Tibial nerve (tissue), 4 donors: ENCODE measurements around the gene SCGB1C2. TPM values are rescaled to one million over a fixed set of nuclear protein-coding genes. Genes with fewer than 3 reads are reported as not detected.

Source experiments
- DNase-seq, 2 donors: peaks; one replicate each; pipeline ENCODE4 v3.0.0-alpha.2; 2019; ENCODE audit warnings: low spot score in 2 of 2
- H3K27ac ChIP-seq, 4 donors: fragments of 200-600 bp; sonication (generic) in 3 of 4; one replicate each; pipeline ENCODE4 v1.5.1; 2017 to 2019; ENCODE audit warnings: mild to moderate bottlenecking in 1 of 4
- H3K27me3 ChIP-seq, 2 donors: fragments of 200-600 bp; sonication (generic) in 1 of 2; one replicate each; pipeline versions ENCODE4 v1.5.1 to v1.6.0; 2017 to 2019
- H3K36me3 ChIP-seq, 3 donors: fragments of 200-600 bp; sonication (generic); one replicate each; pipeline ENCODE4 v1.5.1; 2018 to 2019
- H3K4me1 ChIP-seq, 4 donors: fragments of 200-600 bp; sonication (generic) in 3 of 4; one replicate each; pipeline ENCODE4 v1.5.1; 2017 to 2019
- H3K4me3 ChIP-seq, 4 donors: fragments of 200-600 bp; sonication (generic) in 3 of 4; one replicate each; pipeline ENCODE4 v1.5.1; 2017 to 2019; ENCODE audit warnings: mild to moderate bottlenecking in 1 of 4, moderate library complexity in 1 of 4
- H3K9me3 ChIP-seq, 4 donors: fragments of 200-600 bp; sonication (generic) in 3 of 4; one replicate each; pipeline ENCODE4 v1.5.1; 2017 to 2019
- CTCF ChIP-seq, 5 experiments: fragments of 200-600 bp in 3 of 5; fragments of 450-650 bp in 2 of 5; sonication (generic) in 3 of 5; IDR thresholded peaks; one replicate each; pipeline ENCODE4 v1.5.1; 2016 to 2019; ENCODE audit warnings: antibody characterized with exemption in 5 of 5, mild to moderate bottlenecking in 3 of 5, moderate library complexity in 2 of 5
- EP300 ChIP-seq, 2 donors: sonication (generic); formaldehyde crosslinking; IDR thresholded peaks; one replicate each; pipeline ENCODE4 v1.6.1; 2017; ENCODE audit warnings: antibody characterized with exemption in 2 of 2, mild to moderate bottlenecking in 1 of 2
- POLR2A ChIP-seq, 2 donors: fragments of 450-650 bp; IDR thresholded peaks; one replicate each; pipeline ENCODE4 v1.6.1; 2017; ENCODE audit warnings: antibody characterized with exemption in 2 of 2, mild to moderate bottlenecking in 2 of 2, moderate library complexity in 2 of 2
- WGBS, 2 donors: methylation state at CpG; one replicate each; pipeline ENCODE4 v1.1.5; 2018; 5-methylcytosine and 5-hydroxymethylcytosine counted together
- total RNA-seq, 4 donors: library from RNA; depleted of rRNA; stranded (reverse); fragments of >200 nt; gene quantifications; one replicate each; pipeline ENCODE4 v1.1.0, GENCODE V29; 2016

The SCGB1C2 gene
- total RNA-seq, 4 donors from 2014 or later = not detected

- Histone ChIP-seq H3K27me3 (no peaks in the 10 kb centered on the region), H3K27ac (no peak overlapping the region), H3K36me3 (no peaks in the 10 kb centered on the region), H3K4me3 (no peak overlapping the region), H3K4me1 (no peaks in the 10 kb centered on the region), H3K9me3 (no peaks in the 10 kb centered on the region)
- WGBS, 2 donors = 72 to 84% methylated on average over 9 of the region's 12 CpGs
- DNase-seq = no peak
- TF ChIP-seq EP300 (IDR thresholded peaks at IDR 0.05) (no peak), POLR2A (IDR thresholded peaks at IDR 0.05) (no peak), CTCF (IDR thresholded peaks at IDR 0.05) (no peak)
These were observed 15.6 kb downstream of the SCGB1C2 start for GRCh38 chr17:152860-153420.

- Histone ChIP-seq H3K4me3 (no peak overlapping the region), H3K27ac (no peak overlapping the region), H3K27me3 (no peaks in the 10 kb centered on the region), H3K4me1 (no peaks in the 10 kb centered on the region), H3K9me3 (no peaks in the 10 kb centered on the region), H3K36me3 (no peaks in the 10 kb centered on the region)
- no peak for DNase-seq
- TF ChIP-seq CTCF (IDR thresholded peaks at IDR 0.05) = no peak
- TF ChIP-seq EP300 (IDR thresholded peaks at IDR 0.05) = no peak
- no peak for TF ChIP-seq POLR2A (IDR thresholded peaks at IDR 0.05)
- 85 to 86% methylated on average over 9 of the region's 9 CpGs for WGBS, 2 donors
These were observed 16.5 kb downstream of the SCGB1C2 start for GRCh38 chr17:153851-154250.

DNA sequence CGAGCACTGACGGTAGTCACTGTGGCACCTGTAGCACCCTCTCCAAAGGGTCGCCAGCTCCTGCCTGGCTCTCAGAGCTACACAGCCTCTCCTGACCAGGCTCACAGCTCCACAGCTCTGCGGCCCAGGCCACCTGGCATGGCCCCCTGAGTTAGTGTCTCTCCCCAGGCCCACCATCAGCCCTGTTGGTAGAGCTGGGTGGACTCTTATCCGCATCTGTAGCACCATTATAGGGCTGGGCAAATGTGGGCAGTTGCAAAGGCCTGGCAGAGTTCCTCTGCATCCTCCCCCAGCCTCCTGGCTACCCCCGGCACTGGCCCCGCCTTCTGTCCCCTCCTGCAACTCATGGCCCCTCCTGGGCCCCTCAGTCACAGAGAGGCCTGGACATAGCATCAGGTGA lies 18.2 kb downstream of the SCGB1C2 start:
- H3K27ac ChIP-seq = no peak overlapping the region
- no peaks in the 10 kb centered on the region for H3K4me1 ChIP-seq
- DNase-seq = no peak
- H3K4me3 ChIP-seq = no peak overlapping the region
- H3K27me3 ChIP-seq = no peaks in the 10 kb centered on the region
- no peaks in the 10 kb centered on the region for H3K36me3 ChIP-seq
- H3K9me3 ChIP-seq = no peaks in the 10 kb centered on the region
- WGBS, 2 donors = 77 to 80% methylated on average over 7 of the region's 7 CpGs
- TF ChIP-seq POLR2A (IDR thresholded peaks at IDR 0.05) = no peak
- TF ChIP-seq CTCF (IDR thresholded peaks at IDR 0.05) = no peak
- TF ChIP-seq EP300 (IDR thresholded peaks at IDR 0.05) = no peak

- H3K4me3 ChIP-seq = no peak overlapping the region
- WGBS, 2 donors = 87 to 91% methylated on average over 18 to 28 of the region's 28 CpGs
- H3K27ac ChIP-seq = no peak overlapping the region
These were observed 18.8 kb downstream of the SCGB1C2 start for GRCh38 chr17:156094-156621.

More at GRCh38 chr17:156094-156621, 18.8 kb downstream of the SCGB1C2 start:
- DNase-seq = no peak
- H3K36me3 ChIP-seq = no peaks in the 10 kb centered on the region
- TF ChIP-seq CTCF (IDR thresholded peaks at IDR 0.05) = no peak
- TF ChIP-seq POLR2A (IDR thresholded peaks at IDR 0.05) = no peak
- TF ChIP-seq EP300 (IDR thresholded peaks at IDR 0.05) = no peak
- H3K9me3 ChIP-seq = no peaks in the 10 kb centered on the region
- no peaks in the 10 kb centered on the region for H3K4me1 ChIP-seq
- no peaks in the 10 kb centered on the region for H3K27me3 ChIP-seq
